Astrocyte (in vitro differentiated cells and primary cell): ENCODE measurements around the gene SORD. TPM values are rescaled to one million over a fixed set of nuclear protein-coding genes. Genes with fewer than 3 reads are reported as not detected.

ENCODE experiments used
- DNase-seq: peaks from one replicate; pipeline ENCODE4 v3.0.0-alpha.2; 2010; ENCODE audit warnings: low read depth
- FAIRE-seq: peaks from 2 replicates; lab custom pipeline; 2011; peaks lifted over from hg19 to GRCh38; lab: Jason Lieb, UNC
- H2AFZ ChIP-seq: 2 replicates; pipeline ENCODE4 v1.6.0; 2012; ENCODE audit warnings: low read depth, low read length, inconsistent platforms
- H3K27ac ChIP-seq: 2 replicates; pipeline ENCODE4 v1.5.1; 2011; ENCODE audit warnings: low read depth, low read length, inconsistent platforms
- H3K27me3 ChIP-seq: 2 replicates; pipeline ENCODE4 v1.6.0; 2011; ENCODE audit warnings: low read length, inconsistent platforms; ENCODE audit not compliant: insufficient read depth
- H3K36me3 ChIP-seq: 2 replicates; pipeline ENCODE4 v1.5.1; 2011; ENCODE audit warnings: low read length, inconsistent platforms; ENCODE audit not compliant: insufficient read depth
- H3K4me1 ChIP-seq: 2 replicates; pipeline ENCODE4 v1.5.1; 2011; ENCODE audit warnings: low read length, inconsistent platforms; ENCODE audit not compliant: insufficient read depth
- H3K4me2 ChIP-seq: 2 replicates; pipeline ENCODE4 v1.6.0; 2012; ENCODE audit warnings: low read length, inconsistent platforms
- H3K4me3 ChIP-seq: 2 replicates; pipeline ENCODE4 v1.5.1; 2011; ENCODE audit warnings: low read depth, mild to moderate bottlenecking, low read length, inconsistent platforms; ENCODE audit not compliant: insufficient read depth
- H3K79me2 ChIP-seq: 2 replicates; pipeline ENCODE4 v1.6.0; 2012; ENCODE audit warnings: mild to moderate bottlenecking, low read length, inconsistent platforms; ENCODE audit not compliant: insufficient read depth
- H3K9ac ChIP-seq: 2 replicates; pipeline ENCODE4 v1.6.0; 2012; ENCODE audit warnings: mild to moderate bottlenecking, low read length, inconsistent platforms
- H3K9me3 ChIP-seq: 2 replicates; pipeline ENCODE4 v1.5.1; 2012; ENCODE audit warnings: low read depth, mild to moderate bottlenecking, low read length, inconsistent platforms; ENCODE audit not compliant: insufficient read depth
- H4K20me1 ChIP-seq: 2 replicates; pipeline ENCODE4 v1.6.0; 2012; ENCODE audit warnings: low read length, inconsistent platforms; ENCODE audit not compliant: insufficient read depth
- H3K27ac Mint-ChIP-seq: one replicate; pipeline ENCODE4 v1.8.0; 2021; ENCODE audit warnings: mild to moderate bottlenecking, mixed read lengths; ENCODE audit not compliant: unreplicated experiment
- H3K27me3 Mint-ChIP-seq: one replicate; pipeline ENCODE4 v1.8.0; 2021; ENCODE audit warnings: low read depth, mixed read lengths; ENCODE audit not compliant: unreplicated experiment
- H3K36me3 Mint-ChIP-seq: one replicate; pipeline ENCODE4 v1.8.0; 2021; ENCODE audit warnings: low read depth, mixed read lengths; ENCODE audit not compliant: unreplicated experiment
- H3K4me1 Mint-ChIP-seq: one replicate; pipeline ENCODE4 v1.8.0; 2021; ENCODE audit warnings: low read depth, mixed read lengths; ENCODE audit not compliant: unreplicated experiment
- H3K4me3 Mint-ChIP-seq: one replicate; pipeline ENCODE4 v1.8.0; 2021; ENCODE audit warnings: mild to moderate bottlenecking, moderate library complexity, mixed read lengths; ENCODE audit not compliant: unreplicated experiment
- H3K9me3 Mint-ChIP-seq: one replicate; pipeline ENCODE4 v1.8.0; 2021; ENCODE audit warnings: mild to moderate bottlenecking, mixed read lengths; ENCODE audit not compliant: unreplicated experiment
- CTCF ChIP-seq: IDR thresholded peaks from 2 replicates; pipeline ENCODE4 v1.5.1; 2011; ENCODE audit warnings: low read depth, mild to moderate bottlenecking, inconsistent platforms, low read length, moderate library complexity; ENCODE audit not compliant: insufficient read depth
- EZH2 ChIP-seq: IDR thresholded peaks from 2 replicates; pipeline ENCODE4 v1.6.1; 2012; ENCODE audit warnings: mild to moderate bottlenecking, low read length, inconsistent platforms; ENCODE audit not compliant: insufficient read depth
- total RNA-seq: library from RNA; stranded (reverse); gene quantifications from 2 replicates; pipeline ENCODE4 v1.2.1, GENCODE V29; 2021

The SORD gene
- total RNA-seq, 1 donor from 2014 or later: 26.2 TPM

GRCh38 chr15:45117308-45118130 lies 94.5 kb downstream of the SORD start:
- H2AFZ ChIP-seq: peak overlapping the region; percentile 48
- no peak overlapping the region for H3K4me3 ChIP-seq
- TF ChIP-seq CTCF: no peak
- TF ChIP-seq EZH2: no peak
- Mint-ChIP-seq H3K4me1 (peaks cover 11% of the 10 kb centered on the region), H3K36me3 (no peaks in the 10 kb centered on the region), H3K4me3 (peak overlapping the region; percentile 54), H3K27ac (no peak overlapping the region), H3K9me3 (no peaks in the 10 kb centered on the region), H3K27me3 (peaks cover 60% of the 10 kb centered on the region)
- no peaks in the 10 kb centered on the region for H3K36me3 ChIP-seq
- peak overlapping the region; percentile 68 for H3K4me2 ChIP-seq
- peaks cover 53% of the 10 kb centered on the region for H3K27me3 ChIP-seq
- peaks cover 9% of the 10 kb centered on the region for H3K4me1 ChIP-seq
- H3K9me3 ChIP-seq: no peaks in the 10 kb centered on the region
- FAIRE-seq: no peak
- H3K27ac ChIP-seq: no peak overlapping the region
- H4K20me1 ChIP-seq: no peaks in the 10 kb centered on the region
- no peak overlapping the region for H3K9ac ChIP-seq
- H3K79me2 ChIP-seq: no peaks in the 10 kb centered on the region
- no peak for DNase-seq

DNA sequence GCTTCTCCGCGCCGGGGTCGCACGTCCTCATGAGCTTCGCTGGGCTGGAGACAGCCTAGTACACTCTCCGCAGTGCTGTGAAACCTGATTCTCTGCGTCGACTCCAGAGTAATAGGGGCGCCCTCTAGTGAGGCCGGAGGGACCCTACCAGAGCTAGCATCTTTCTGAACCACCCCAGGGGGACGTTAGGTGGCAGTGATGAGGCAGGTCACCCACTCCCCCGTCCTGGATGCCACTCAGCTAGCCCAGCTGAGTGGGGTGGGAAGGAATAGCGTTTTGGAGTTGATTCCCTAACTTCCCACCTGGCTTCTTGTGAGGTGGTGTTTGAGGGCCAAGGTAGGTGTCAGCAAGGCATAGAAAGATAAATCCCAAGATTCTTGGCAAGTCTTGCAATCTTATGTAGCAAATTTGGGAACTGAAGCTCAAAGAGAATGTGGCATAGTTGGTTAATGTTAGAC lies 95.2 kb downstream of the SORD start:
- Histone ChIP-seq H4K20me1 (no peaks in the 10 kb centered on the region), H3K36me3 (no peaks in the 10 kb centered on the region), H3K4me2 (peak overlapping the region; percentile 68), H3K4me3 (no peak overlapping the region), H2AFZ (peak overlapping the region; percentile 48), H3K27me3 (peaks cover 47% of the 10 kb centered on the region), H3K27ac (no peak overlapping the region), H3K4me1 (peaks cover 9% of the 10 kb centered on the region), H3K79me2 (no peaks in the 10 kb centered on the region), H3K9ac (no peak overlapping the region), H3K9me3 (no peaks in the 10 kb centered on the region)
- peak overlapping the region; percentile 54 for H3K4me3 Mint-ChIP-seq
- DNase-seq (peak; percentile 74), FAIRE-seq (no peak)
- TF ChIP-seq CTCF: peak; percentile 100
- no peak for TF ChIP-seq EZH2
- peaks cover 15% of the 10 kb centered on the region for H3K4me1 Mint-ChIP-seq
- H3K27me3 Mint-ChIP-seq: peaks cover 54% of the 10 kb centered on the region
- H3K36me3 Mint-ChIP-seq: no peaks in the 10 kb centered on the region
- H3K9me3 Mint-ChIP-seq: no peaks in the 10 kb centered on the region
- no peak overlapping the region for H3K27ac Mint-ChIP-seq

DNA sequence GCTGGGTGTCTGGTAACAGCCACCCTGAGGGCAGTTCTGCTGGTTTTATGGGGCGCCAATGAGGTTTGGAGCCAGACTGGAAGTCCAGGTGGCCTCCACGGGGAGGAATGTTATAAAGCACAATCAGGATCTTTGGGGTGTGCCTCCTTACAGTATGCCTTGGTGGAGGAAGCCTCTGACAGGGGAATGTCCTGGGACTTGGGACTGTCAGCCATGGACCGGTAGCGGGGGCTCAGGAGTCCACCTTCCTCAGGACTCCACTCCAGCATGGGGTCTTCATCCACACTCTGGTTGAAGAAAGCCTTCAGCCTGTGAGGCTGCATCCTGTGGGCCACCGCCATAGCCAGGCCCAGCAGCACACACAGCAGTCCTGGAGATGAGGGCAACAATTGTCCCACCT lies 96.0 kb downstream of the SORD start:
- Histone ChIP-seq H3K4me2 (no peak overlapping the region), H3K36me3 (no peaks in the 10 kb centered on the region), H3K9me3 (no peaks in the 10 kb centered on the region), H3K27ac (no peak overlapping the region), H3K27me3 (peaks cover 39% of the 10 kb centered on the region), H2AFZ (no peak overlapping the region), H3K4me3 (no peak overlapping the region), H4K20me1 (no peaks in the 10 kb centered on the region), H3K4me1 (peaks cover 9% of the 10 kb centered on the region), H3K79me2 (no peaks in the 10 kb centered on the region), H3K9ac (no peak overlapping the region)
- H3K27me3 Mint-ChIP-seq: peaks cover 45% of the 10 kb centered on the region
- H3K9me3 Mint-ChIP-seq: no peaks in the 10 kb centered on the region
- H3K4me1 Mint-ChIP-seq: peaks cover 16% of the 10 kb centered on the region
- DNase-seq (no peak), FAIRE-seq (no peak)
- no peaks in the 10 kb centered on the region for H3K36me3 Mint-ChIP-seq
- no peak overlapping the region for H3K27ac Mint-ChIP-seq
- no peak overlapping the region for H3K4me3 Mint-ChIP-seq
- TF ChIP-seq EZH2: no peak
